Measurements from ENCODE around the gene B4GALT3.
A peak's percentile ranks its signal among the peaks of the same experiment; 100 is the strongest.

B4GALT3 gene

GRCh38 chr1:161161652-161162051 is 15.7 kb downstream of the B4GALT3 start:
- Histone ChIP-seq H3K36me3 (ENCODE audit: control insufficient read depth, insufficient read depth, low read length) (peaks cover 3% of the 10 kb centered on the region; the same call in 1 of the 2 replicates), H3K4me1 (ENCODE audit: control insufficient read depth, insufficient read depth, low read length) (no peaks in the 10 kb centered on the region), H3K9me3 (ENCODE audit: control insufficient read depth, insufficient read depth, low read length) (no peaks in the 10 kb centered on the region), H3K4me3 (ENCODE audit: low read length) (no peak overlapping the region), H3K27ac (ENCODE audit: low read length) (no peak overlapping the region), H3K27me3 (ENCODE audit: control insufficient read depth, insufficient read depth, low read length) (no peaks in the 10 kb centered on the region)
- no CpG with 5 or more reads among the region's 5 CpGs for WGBS (ENCODE audit: insufficient coverage, insufficient read length)
- no peak for DNase-seq (ENCODE audit: low read depth, low spot score)

GRCh38 chr1:161160671-161161145 is 16.6 kb downstream of the B4GALT3 start:
- H3K27me3 ChIP-seq (ENCODE audit: control insufficient read depth, insufficient read depth, low read length), result no peaks in the 10 kb centered on the region
- H3K36me3 ChIP-seq (ENCODE audit: control insufficient read depth, insufficient read depth, low read length), result peaks cover 3% of the 10 kb centered on the region; the same call in 1 of the 2 replicates
- H3K4me1 ChIP-seq (ENCODE audit: control insufficient read depth, insufficient read depth, low read length), result no peaks in the 10 kb centered on the region
- no CpG with 5 or more reads among the region's 22 CpGs for WGBS (ENCODE audit: insufficient coverage, insufficient read length)
- H3K9me3 ChIP-seq (ENCODE audit: control insufficient read depth, insufficient read depth, low read length), result no peaks in the 10 kb centered on the region
- H3K27ac ChIP-seq (ENCODE audit: low read length), result no peak overlapping the region
- DNase-seq (ENCODE audit: low read depth, low spot score), result no peak
- no peak overlapping the region for H3K4me3 ChIP-seq (ENCODE audit: low read length)

GRCh38 chr1:161159913-161160243 is 17.4 kb downstream of the B4GALT3 start:
- Histone ChIP-seq H3K36me3 (ENCODE audit: control insufficient read depth, insufficient read depth, low read length) (peaks cover 3% of the 10 kb centered on the region; the same call in 1 of the 2 replicates), H3K4me1 (ENCODE audit: control insufficient read depth, insufficient read depth, low read length) (no peaks in the 10 kb centered on the region), H3K4me3 (ENCODE audit: low read length) (peak overlapping the region; percentile 72; the same call in 1 of the 2 replicates), H3K27me3 (ENCODE audit: control insufficient read depth, insufficient read depth, low read length) (no peaks in the 10 kb centered on the region), H3K9me3 (ENCODE audit: control insufficient read depth, insufficient read depth, low read length) (no peaks in the 10 kb centered on the region), H3K27ac (ENCODE audit: low read length) (no peak overlapping the region)
- DNase-seq (ENCODE audit: low read depth, low spot score), result no peak
- no CpG with 5 or more reads among the region's 11 CpGs for whole genome bisulfite sequencing (ENCODE audit: insufficient coverage, insufficient read length)

GRCh38 chr1:161159087-161159912 is 18.0 kb downstream of the B4GALT3 start, which contains the start of gene USP21:
TSS of gene USP21 (plus strand) at chr1:161159500. CDS start at chr1:161160641, 1,141 bp downstream.
- no CpG with 5 or more reads among the region's 60 CpGs for WGBS (ENCODE audit: insufficient coverage, insufficient read length)
- no peaks in the 10 kb centered on the region for H3K9me3 ChIP-seq (ENCODE audit: control insufficient read depth, insufficient read depth, low read length)
- no peaks in the 10 kb centered on the region for H3K27me3 ChIP-seq (ENCODE audit: control insufficient read depth, insufficient read depth, low read length)
- DNase-seq (ENCODE audit: low read depth, low spot score), result peak; percentile 82
- no peaks in the 10 kb centered on the region for H3K4me1 ChIP-seq (ENCODE audit: control insufficient read depth, insufficient read depth, low read length)
- H3K36me3 ChIP-seq (ENCODE audit: control insufficient read depth, insufficient read depth, low read length), result peaks cover 3% of the 10 kb centered on the region; the same call in 1 of the 2 replicates
- peak within 1 kb of the TSS; percentile 72; the same call in 1 of the 2 replicates for H3K4me3 ChIP-seq (ENCODE audit: low read length)
- no peak within 1 kb of the TSS for H3K27ac ChIP-seq (ENCODE audit: low read length)

GRCh38 chr1:161158316-161159010 is 18.8 kb downstream of the B4GALT3 start:
- WGBS (ENCODE audit: insufficient coverage, insufficient read length), result no CpG with 5 or more reads among the region's 9 CpGs
- DNase-seq (ENCODE audit: low read depth, low spot score), result no peak
- H3K4me1 ChIP-seq (ENCODE audit: control insufficient read depth, insufficient read depth, low read length), result no peaks in the 10 kb centered on the region
- H3K9me3 ChIP-seq (ENCODE audit: control insufficient read depth, insufficient read depth, low read length), result no peaks in the 10 kb centered on the region
- peak overlapping the region; percentile 72; the same call in 1 of the 2 replicates for H3K4me3 ChIP-seq (ENCODE audit: low read length)
- H3K27ac ChIP-seq (ENCODE audit: low read length), result no peak overlapping the region
- peaks cover 3% of the 10 kb centered on the region; the same call in 1 of the 2 replicates for H3K36me3 ChIP-seq (ENCODE audit: control insufficient read depth, insufficient read depth, low read length)
- H3K27me3 ChIP-seq (ENCODE audit: control insufficient read depth, insufficient read depth, low read length), result no peaks in the 10 kb centered on the region

GRCh38 chr1:161157867-161158266 is 19.4 kb downstream of the B4GALT3 start:
- Histone ChIP-seq H3K4me1 (ENCODE audit: control insufficient read depth, insufficient read depth, low read length) (no peaks in the 10 kb centered on the region), H3K27ac (ENCODE audit: low read length) (no peak overlapping the region), H3K36me3 (ENCODE audit: control insufficient read depth, insufficient read depth, low read length) (peaks cover 3% of the 10 kb centered on the region; the same call in 1 of the 2 replicates), H3K9me3 (ENCODE audit: control insufficient read depth, insufficient read depth, low read length) (no peaks in the 10 kb centered on the region), H3K27me3 (ENCODE audit: control insufficient read depth, insufficient read depth, low read length) (no peaks in the 10 kb centered on the region), H3K4me3 (ENCODE audit: low read length) (no peak overlapping the region)
- WGBS (ENCODE audit: insufficient coverage, insufficient read length), result no CpG with 5 or more reads among the region's 1 CpG
- no peak for DNase-seq (ENCODE audit: low read depth, low spot score)

- no CpG with 5 or more reads among the region's 33 CpGs for WGBS (ENCODE audit: insufficient coverage, insufficient read length)
- Histone ChIP-seq H3K9me3 (ENCODE audit: control insufficient read depth, insufficient read depth, low read length) (no peaks in the 10 kb centered on the region), H3K27me3 (ENCODE audit: control insufficient read depth, insufficient read depth, low read length) (no peaks in the 10 kb centered on the region), H3K4me1 (ENCODE audit: control insufficient read depth, insufficient read depth, low read length) (no peaks in the 10 kb centered on the region), H3K4me3 (ENCODE audit: low read length) (peak within 1 kb of the TSS; percentile 64; the same call in 1 of the 2 replicates), H3K36me3 (ENCODE audit: control insufficient read depth, insufficient read depth, low read length) (peaks cover 3% of the 10 kb centered on the region; the same call in 1 of the 2 replicates), H3K27ac (ENCODE audit: low read length) (no peak within 1 kb of the TSS)
- DNase-seq (ENCODE audit: low read depth, low spot score), result peak; percentile 66
Observed at GRCh38 chr1:161153682-161154337, 23.5 kb downstream of the B4GALT3 start, which contains the start of gene UFC1. TSS of gene UFC1 (plus strand) at chr1:161153978. CDS start at chr1:161153998, 20 bp downstream.

- no CpG with 5 or more reads among the region's 9 CpGs for WGBS (ENCODE audit: insufficient coverage, insufficient read length)
- Histone ChIP-seq H3K4me3 (ENCODE audit: low read length) (no peak overlapping the region; the same call in 1 of the 2 replicates), H3K27me3 (ENCODE audit: control insufficient read depth, insufficient read depth, low read length) (no peaks in the 10 kb centered on the region), H3K9me3 (ENCODE audit: control insufficient read depth, insufficient read depth, low read length) (no peaks in the 10 kb centered on the region), H3K27ac (ENCODE audit: low read length) (no peak overlapping the region), H3K36me3 (ENCODE audit: control insufficient read depth, insufficient read depth, low read length) (peaks cover 3% of the 10 kb centered on the region; the same call in 1 of the 2 replicates), H3K4me1 (ENCODE audit: control insufficient read depth, insufficient read depth, low read length) (no peaks in the 10 kb centered on the region)
- no peak for DNase-seq (ENCODE audit: low read depth, low spot score)
Observed at GRCh38 chr1:161153176-161153575, 24.1 kb downstream of the B4GALT3 start.

- Histone ChIP-seq H3K27me3 (ENCODE audit: control insufficient read depth, insufficient read depth, low read length) (no peaks in the 10 kb centered on the region), H3K4me1 (ENCODE audit: control insufficient read depth, insufficient read depth, low read length) (no peaks in the 10 kb centered on the region; the same call in 1 of the 2 replicates), H3K4me3 (ENCODE audit: low read length) (no peak overlapping the region), H3K36me3 (ENCODE audit: control insufficient read depth, insufficient read depth, low read length) (no peaks in the 10 kb centered on the region), H3K9me3 (ENCODE audit: control insufficient read depth, insufficient read depth, low read length) (no peaks in the 10 kb centered on the region), H3K27ac (ENCODE audit: low read length) (no peak overlapping the region)
- DNase-seq (ENCODE audit: low read depth, low spot score), result no peak
- no CpG with 5 or more reads among the region's 3 CpGs for WGBS (ENCODE audit: insufficient coverage, insufficient read length)
Observed at GRCh38 chr1:161145832-161146231, 31.5 kb downstream of the B4GALT3 start.
